ENCODE results near the gene CADPS2. TPM values are rescaled to one million over a fixed set of nuclear protein-coding genes. Genes with fewer than 3 reads are reported as not detected.

The CADPS2 gene
- total and polyA plus RNA-seq, 12 donors, result 14.6 to 103 (median 39.4) TPM

- Histone ChIP-seq H3K27ac (no peak overlapping the region), H3K9me3 (replicated peaks in 1 of 3) (no peaks in the 10 kb centered on the region), H3K27me3 (no peaks in the 10 kb centered on the region), H3K4me1 (replicated peaks in 1 of 2) (no peaks in the 10 kb centered on the region), H3K36me3 (replicated peaks in 1 of 2) (no peaks in the 10 kb centered on the region), H3K4me3 (no peak overlapping the region)
- TF ChIP-seq, protein P1, sequence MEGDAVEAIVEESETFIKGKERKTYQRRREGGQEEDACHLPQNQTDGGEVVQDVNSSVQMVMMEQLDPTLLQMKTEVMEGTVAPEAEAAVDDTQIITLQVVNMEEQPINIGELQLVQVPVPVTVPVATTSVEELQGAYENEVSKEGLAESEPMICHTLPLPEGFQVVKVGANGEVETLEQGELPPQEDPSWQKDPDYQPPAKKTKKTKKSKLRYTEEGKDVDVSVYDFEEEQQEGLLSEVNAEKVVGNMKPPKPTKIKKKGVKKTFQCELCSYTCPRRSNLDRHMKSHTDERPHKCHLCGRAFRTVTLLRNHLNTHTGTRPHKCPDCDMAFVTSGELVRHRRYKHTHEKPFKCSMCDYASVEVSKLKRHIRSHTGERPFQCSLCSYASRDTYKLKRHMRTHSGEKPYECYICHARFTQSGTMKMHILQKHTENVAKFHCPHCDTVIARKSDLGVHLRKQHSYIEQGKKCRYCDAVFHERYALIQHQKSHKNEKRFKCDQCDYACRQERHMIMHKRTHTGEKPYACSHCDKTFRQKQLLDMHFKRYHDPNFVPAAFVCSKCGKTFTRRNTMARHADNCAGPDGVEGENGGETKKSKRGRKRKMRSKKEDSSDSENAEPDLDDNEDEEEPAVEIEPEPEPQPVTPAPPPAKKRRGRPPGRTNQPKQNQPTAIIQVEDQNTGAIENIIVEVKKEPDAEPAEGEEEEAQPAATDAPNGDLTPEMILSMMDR (IDR thresholded peaks at IDR 0.05), result no peak
- no peak for TF ChIP-seq POLR2A (IDR thresholded peaks at IDR 0.05)
- WGBS, 4 donors, result 93 to 99% (median 97%) methylated on average over 1 of the region's 1 CpG
- no peak for DNase-seq
- intact Hi-C loops (cut with DNase I), result no loop called here
Observed at GRCh38 chr7:122403113-122403512, 483.1 kb downstream of the CADPS2 start.

DNA sequence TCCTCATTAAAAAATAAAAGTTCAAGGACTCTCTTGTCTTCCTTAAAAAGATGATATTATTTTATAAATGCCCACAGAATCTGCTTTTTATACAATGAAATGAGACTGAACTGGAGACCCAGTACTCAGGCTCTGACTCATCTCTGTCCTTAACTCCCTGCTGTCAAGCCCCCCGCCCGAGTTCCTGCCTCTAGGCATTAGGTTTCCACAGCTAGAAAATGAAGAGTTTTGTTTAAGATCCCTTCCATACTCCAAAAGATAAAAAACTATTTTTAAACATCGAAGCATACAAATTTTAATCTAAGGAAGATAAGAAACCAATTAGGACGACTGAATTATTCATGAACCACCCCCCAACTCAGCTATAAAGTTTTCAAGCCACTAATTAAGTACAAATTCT is 484.0 kb downstream of the CADPS2 start:
- no peak for TF ChIP-seq POLR2A (IDR thresholded peaks at IDR 0.05)
- TF ChIP-seq, protein P1 (IDR thresholded peaks at IDR 0.05), result no peak
- Histone ChIP-seq H3K27me3 (no peaks in the 10 kb centered on the region), H3K36me3 (replicated peaks in 1 of 2) (no peaks in the 10 kb centered on the region), H3K4me3 (no peak overlapping the region), H3K4me1 (replicated peaks in 1 of 2) (no peaks in the 10 kb centered on the region), H3K27ac (no peak overlapping the region), H3K9me3 (replicated peaks in 1 of 3) (no peaks in the 10 kb centered on the region)
- 56 to 67% (median 66%) methylated on average over 4 of the region's 4 CpGs for WGBS, 4 donors
- intact Hi-C loops (cut with DNase I), result no loop called here
- DNase-seq, result no peak

GRCh38 chr7:122397381-122397780 is 488.9 kb downstream of the CADPS2 start:
- WGBS, 4 donors, result 67 to 88% (median 74%) methylated on average over 1 of the region's 1 CpG
- H3K27ac ChIP-seq, result no peak overlapping the region
- no peaks in the 10 kb centered on the region for H3K36me3 ChIP-seq (replicated peaks in 1 of 2)
- no peak for DNase-seq
- intact Hi-C loops (cut with DNase I), result no loop called here
- H3K4me1 ChIP-seq (replicated peaks in 1 of 2), result no peaks in the 10 kb centered on the region
- TF ChIP-seq POLR2A (IDR thresholded peaks at IDR 0.05), result no peak
- TF ChIP-seq, protein P1 (IDR thresholded peaks at IDR 0.05), result no peak
- H3K4me3 ChIP-seq, result no peak overlapping the region
- H3K9me3 ChIP-seq (replicated peaks in 1 of 3), result no peaks in the 10 kb centered on the region
- H3K27me3 ChIP-seq, result no peaks in the 10 kb centered on the region

- intact Hi-C loops (cut with DNase I), result no loop called here
Observed at GRCh38 chr7:122394512-122394911, 491.7 kb downstream of the CADPS2 start.

More at GRCh38 chr7:122394512-122394911, 491.7 kb downstream of the CADPS2 start:
- Histone ChIP-seq H3K4me1 (replicated peaks in 1 of 2) (no peaks in the 10 kb centered on the region), H3K27ac (no peak overlapping the region), H3K36me3 (replicated peaks in 1 of 2) (no peaks in the 10 kb centered on the region), H3K27me3 (no peaks in the 10 kb centered on the region), H3K9me3 (replicated peaks in 1 of 3) (no peaks in the 10 kb centered on the region), H3K4me3 (no peak overlapping the region)
- DNase-seq, result no peak
- no peak for TF ChIP-seq POLR2A (IDR thresholded peaks at IDR 0.05)
- TF ChIP-seq, protein P1 (IDR thresholded peaks at IDR 0.05), result no peak
